Astrocyte (in vitro differentiated cells and primary cell): ENCODE results near the gene KRTAP25-1. TPM values are rescaled to one million over a fixed set of nuclear protein-coding genes. Genes with fewer than 3 reads are reported as not detected.

Experiments
- DNase-seq: peaks from one replicate; pipeline ENCODE4 v3.0.0-alpha.2; 2010; ENCODE audit warnings: low read depth
- FAIRE-seq: peaks from 2 replicates; lab custom pipeline; 2011; peaks lifted over from hg19 to GRCh38; lab: Jason Lieb, UNC
- H2AFZ ChIP-seq: 2 replicates; pipeline ENCODE4 v1.6.0; 2012; ENCODE audit warnings: low read depth, low read length, inconsistent platforms
- H3K27ac ChIP-seq: 2 replicates; pipeline ENCODE4 v1.5.1; 2011; ENCODE audit warnings: low read depth, low read length, inconsistent platforms
- H3K27me3 ChIP-seq: 2 replicates; pipeline ENCODE4 v1.6.0; 2011; ENCODE audit warnings: low read length, inconsistent platforms; ENCODE audit not compliant: insufficient read depth
- H3K36me3 ChIP-seq: 2 replicates; pipeline ENCODE4 v1.5.1; 2011; ENCODE audit warnings: low read length, inconsistent platforms; ENCODE audit not compliant: insufficient read depth
- H3K4me1 ChIP-seq: 2 replicates; pipeline ENCODE4 v1.5.1; 2011; ENCODE audit warnings: low read length, inconsistent platforms; ENCODE audit not compliant: insufficient read depth
- H3K4me2 ChIP-seq: 2 replicates; pipeline ENCODE4 v1.6.0; 2012; ENCODE audit warnings: low read length, inconsistent platforms
- H3K4me3 ChIP-seq: 2 replicates; pipeline ENCODE4 v1.5.1; 2011; ENCODE audit warnings: low read depth, mild to moderate bottlenecking, low read length, inconsistent platforms; ENCODE audit not compliant: insufficient read depth
- H3K79me2 ChIP-seq: 2 replicates; pipeline ENCODE4 v1.6.0; 2012; ENCODE audit warnings: mild to moderate bottlenecking, low read length, inconsistent platforms; ENCODE audit not compliant: insufficient read depth
- H3K9ac ChIP-seq: 2 replicates; pipeline ENCODE4 v1.6.0; 2012; ENCODE audit warnings: mild to moderate bottlenecking, low read length, inconsistent platforms
- H3K9me3 ChIP-seq: 2 replicates; pipeline ENCODE4 v1.5.1; 2012; ENCODE audit warnings: low read depth, mild to moderate bottlenecking, low read length, inconsistent platforms; ENCODE audit not compliant: insufficient read depth
- H4K20me1 ChIP-seq: 2 replicates; pipeline ENCODE4 v1.6.0; 2012; ENCODE audit warnings: low read length, inconsistent platforms; ENCODE audit not compliant: insufficient read depth
- H3K27ac Mint-ChIP-seq: one replicate; pipeline ENCODE4 v1.8.0; 2021; ENCODE audit warnings: mild to moderate bottlenecking, mixed read lengths; ENCODE audit not compliant: unreplicated experiment
- H3K27me3 Mint-ChIP-seq: one replicate; pipeline ENCODE4 v1.8.0; 2021; ENCODE audit warnings: low read depth, mixed read lengths; ENCODE audit not compliant: unreplicated experiment
- H3K36me3 Mint-ChIP-seq: one replicate; pipeline ENCODE4 v1.8.0; 2021; ENCODE audit warnings: low read depth, mixed read lengths; ENCODE audit not compliant: unreplicated experiment
- H3K4me1 Mint-ChIP-seq: one replicate; pipeline ENCODE4 v1.8.0; 2021; ENCODE audit warnings: low read depth, mixed read lengths; ENCODE audit not compliant: unreplicated experiment
- H3K4me3 Mint-ChIP-seq: one replicate; pipeline ENCODE4 v1.8.0; 2021; ENCODE audit warnings: mild to moderate bottlenecking, moderate library complexity, mixed read lengths; ENCODE audit not compliant: unreplicated experiment
- H3K9me3 Mint-ChIP-seq: one replicate; pipeline ENCODE4 v1.8.0; 2021; ENCODE audit warnings: mild to moderate bottlenecking, mixed read lengths; ENCODE audit not compliant: unreplicated experiment
- CTCF ChIP-seq: IDR thresholded peaks from 2 replicates; pipeline ENCODE4 v1.5.1; 2011; ENCODE audit warnings: low read depth, mild to moderate bottlenecking, inconsistent platforms, low read length, moderate library complexity; ENCODE audit not compliant: insufficient read depth
- EZH2 ChIP-seq: IDR thresholded peaks from 2 replicates; pipeline ENCODE4 v1.6.1; 2012; ENCODE audit warnings: mild to moderate bottlenecking, low read length, inconsistent platforms; ENCODE audit not compliant: insufficient read depth
- total RNA-seq: library from RNA; stranded (reverse); gene quantifications from 2 replicates; pipeline ENCODE4 v1.2.1, GENCODE V29; 2021

The KRTAP25-1 gene
- total RNA-seq, 1 donor from 2014 or later = not detected

DNA sequence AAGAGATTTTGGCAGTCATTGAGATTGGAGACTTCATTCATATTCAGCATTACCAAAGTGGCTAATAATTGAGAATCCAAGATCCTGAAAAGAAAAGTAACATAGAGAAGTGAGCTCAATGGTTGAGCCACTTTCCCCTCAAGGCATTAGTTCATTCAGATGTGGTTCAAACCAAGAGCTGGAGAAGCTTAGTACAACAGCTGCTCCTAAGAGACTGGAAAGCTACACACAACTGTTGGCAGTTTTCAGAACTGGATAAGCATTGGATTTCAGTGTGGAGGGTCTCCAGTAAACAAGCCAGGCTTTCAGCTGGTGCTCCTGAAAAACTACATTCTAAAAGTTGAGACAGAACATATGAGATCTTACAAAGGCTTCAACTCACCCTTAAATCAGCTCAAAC is 44.3 kb downstream of the KRTAP25-1 start:
- no peak overlapping the region for H3K9ac ChIP-seq
- no peak overlapping the region for H3K4me2 ChIP-seq
- H3K9me3 Mint-ChIP-seq = no peaks in the 10 kb centered on the region
- H3K36me3 Mint-ChIP-seq = no peaks in the 10 kb centered on the region
- H3K27me3 ChIP-seq = no peaks in the 10 kb centered on the region
- H3K4me1 ChIP-seq = no peaks in the 10 kb centered on the region
- H2AFZ ChIP-seq = no peak overlapping the region
- H3K4me3 Mint-ChIP-seq = no peak overlapping the region
- DNase-seq = no peak
- no peak overlapping the region for H3K4me3 ChIP-seq
- no peaks in the 10 kb centered on the region for H3K36me3 ChIP-seq
- H3K79me2 ChIP-seq = no peaks in the 10 kb centered on the region
- H4K20me1 ChIP-seq = no peaks in the 10 kb centered on the region
- no peaks in the 10 kb centered on the region for H3K4me1 Mint-ChIP-seq
- H3K27ac Mint-ChIP-seq = no peak overlapping the region
- H3K27ac ChIP-seq = no peak overlapping the region
- H3K9me3 ChIP-seq = no peaks in the 10 kb centered on the region
- no peaks in the 10 kb centered on the region for H3K27me3 Mint-ChIP-seq
- FAIRE-seq = no peak
- TF ChIP-seq CTCF (no peak), EZH2 (no peak)

DNA sequence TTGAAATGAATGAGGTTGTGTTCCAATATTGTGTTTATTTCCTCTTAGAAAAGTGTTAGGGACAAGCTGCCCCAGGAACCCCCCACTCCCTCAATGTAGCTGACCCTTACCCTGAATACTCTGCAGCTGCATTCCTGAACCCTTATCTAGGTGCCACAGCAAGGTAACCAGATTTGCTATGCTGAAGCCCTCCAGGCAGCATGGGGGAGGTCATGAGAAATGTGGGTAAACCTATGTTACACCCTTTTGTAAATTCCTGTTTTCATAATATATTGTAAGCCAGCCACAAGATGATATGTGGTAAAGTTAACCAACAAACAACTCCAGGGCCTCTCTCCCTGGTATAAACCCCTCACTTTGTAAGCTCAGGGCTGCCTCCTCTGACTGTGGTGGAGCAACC is 45.6 kb downstream of the KRTAP25-1 start:
- FAIRE-seq = no peak
- no peaks in the 10 kb centered on the region for H3K27me3 ChIP-seq
- H3K27ac ChIP-seq = no peak overlapping the region
- H2AFZ ChIP-seq = no peak overlapping the region
- TF ChIP-seq CTCF (no peak), EZH2 (no peak)
- Mint-ChIP-seq H3K36me3 (no peaks in the 10 kb centered on the region), H3K27ac (no peak overlapping the region), H3K4me1 (no peaks in the 10 kb centered on the region), H3K4me3 (no peak overlapping the region), H3K9me3 (no peaks in the 10 kb centered on the region), H3K27me3 (no peaks in the 10 kb centered on the region)
- no peaks in the 10 kb centered on the region for H4K20me1 ChIP-seq
- H3K9me3 ChIP-seq = no peaks in the 10 kb centered on the region
- no peak overlapping the region for H3K4me3 ChIP-seq
- H3K4me2 ChIP-seq = no peak overlapping the region
- no peak overlapping the region for H3K9ac ChIP-seq
- H3K4me1 ChIP-seq = no peaks in the 10 kb centered on the region
- DNase-seq = no peak
- no peaks in the 10 kb centered on the region for H3K79me2 ChIP-seq
- no peaks in the 10 kb centered on the region for H3K36me3 ChIP-seq

- no peak overlapping the region for H3K4me2 ChIP-seq
- H3K9ac ChIP-seq = no peak overlapping the region
- no peaks in the 10 kb centered on the region for H3K27me3 ChIP-seq
- Mint-ChIP-seq H3K27me3 (no peaks in the 10 kb centered on the region), H3K36me3 (no peaks in the 10 kb centered on the region), H3K4me1 (no peaks in the 10 kb centered on the region), H3K4me3 (no peak overlapping the region), H3K9me3 (no peaks in the 10 kb centered on the region), H3K27ac (no peak overlapping the region)
- no peak overlapping the region for H3K4me3 ChIP-seq
- no peak overlapping the region for H2AFZ ChIP-seq
- H3K4me1 ChIP-seq = no peaks in the 10 kb centered on the region
- DNase-seq = no peak
- H3K79me2 ChIP-seq = no peaks in the 10 kb centered on the region
- no peaks in the 10 kb centered on the region for H3K36me3 ChIP-seq
- no peak overlapping the region for H3K27ac ChIP-seq
- no peak for TF ChIP-seq EZH2
- no peak for TF ChIP-seq CTCF
- FAIRE-seq = no peak
- H4K20me1 ChIP-seq = no peaks in the 10 kb centered on the region
- no peaks in the 10 kb centered on the region for H3K9me3 ChIP-seq
These were observed 48.7 kb downstream of the KRTAP25-1 start for GRCh38 chr21:30240661-30241060.

Other genes starting within 250 kb of the KRTAP25-1 start
- not detected in 2 replicates for gene CLDN17, start 122.7 kb downstream of the KRTAP25-1 start, total RNA-seq
- not detected in 2 replicates for gene CLDN8, start 73.4 kb downstream of the KRTAP25-1 start, total RNA-seq
- gene KRTAP24-1, start 6.6 kb downstream of the KRTAP25-1 start, total RNA-seq = not detected in 2 replicates
- gene KRTAP26-1, start 30.8 kb upstream of the KRTAP25-1 start, total RNA-seq = not detected in 2 replicates
- gene KRTAP27-1, start 48.2 kb upstream of the KRTAP25-1 start, total RNA-seq = not detected in 2 replicates
- not detected in 2 replicates for gene KRTAP23-1, start 59.1 kb upstream of the KRTAP25-1 start, total RNA-seq
- not detected in 2 replicates for gene KRTAP13-2, start 82.8 kb upstream of the KRTAP25-1 start, total RNA-seq
- gene KRTAP13-1, start 106.5 kb upstream of the KRTAP25-1 start, total RNA-seq = not detected in 2 replicates
- not detected in 2 replicates for gene KRTAP13-3, start 136.4 kb upstream of the KRTAP25-1 start, total RNA-seq
- not detected in 2 replicates for gene KRTAP13-4, start 140.7 kb upstream of the KRTAP25-1 start, total RNA-seq
- not detected in 2 replicates for gene KRTAP15-1, start 150.8 kb upstream of the KRTAP25-1 start, total RNA-seq
- gene KRTAP19-1, start 190.9 kb upstream of the KRTAP25-1 start, total RNA-seq = not detected in 2 replicates
- gene KRTAP19-2, start 197.9 kb upstream of the KRTAP25-1 start, total RNA-seq = not detected in 2 replicates
- not detected in 2 replicates for gene KRTAP19-3, start 202.5 kb upstream of the KRTAP25-1 start, total RNA-seq
- not detected in 2 replicates for gene KRTAP19-4, start 207.7 kb upstream of the KRTAP25-1 start, total RNA-seq
- not detected in 2 replicates for gene KRTAP19-5, start 212.6 kb upstream of the KRTAP25-1 start, total RNA-seq